GM23338 (cell line): ENCODE measurements around the gene PSMC4.
"Not testable (repeated sequence)": the region's sequence is repeated elsewhere in the genome, so short reads cannot be mapped to it uniquely, and the experiment has no call there.

Source experiments
- CREB1 ChIP-seq: fragments of 250-450 bp; sonication (Bioruptor Pico); IDR thresholded peaks from 2 replicates; pipeline ENCODE4 v1.5.0; 2020; ENCODE audit warnings: low read depth, mild to moderate bottlenecking, moderate library complexity
- CTCF ChIP-seq, 2 experiments: fragments of 200-600 bp in 1 of 2; sonication (generic) in 1 of 2; conservative IDR thresholded peaks; 2 replicates each; pipeline versions ENCODE4 v1.5.1 to v1.6.1; 2016 to 2017; ENCODE audit warnings: antibody characterized with exemption in 2 of 2, low read depth in 2 of 2, mild to moderate bottlenecking in 2 of 2, moderate library complexity in 1 of 2
- ETS1 ChIP-seq: IDR thresholded peaks from 2 replicates; pipeline ENCODE4 v1.6.1; 2016; ENCODE audit warnings: antibody characterized with exemption
- EZH2 ChIP-seq: fragments of 200-600 bp; sonication (generic); IDR thresholded peaks from one replicate; pipeline ENCODE4 v1.8.0; 2017; ENCODE audit warnings: antibody characterized with exemption, mild to moderate bottlenecking, low read depth; ENCODE audit not compliant: unreplicated experiment
- EZH2phosphoT487 ChIP-seq: fragments of 200-600 bp; sonication (generic); IDR thresholded peaks from one replicate; pipeline ENCODE4 v1.8.1; 2018; ENCODE audit warnings: antibody characterized with exemption; ENCODE audit not compliant: unreplicated experiment
- JUNB ChIP-seq: IDR thresholded peaks from one replicate; pipeline ENCODE4 v1.6.1; 2016; ENCODE audit warnings: antibody characterized with exemption; ENCODE audit not compliant: unreplicated experiment
- POLR2AphosphoS5 ChIP-seq: IDR thresholded peaks from 2 replicates; pipeline ENCODE4 v1.6.1; 2016; ENCODE audit warnings: antibody characterized with exemption, low read depth
- STAT1 ChIP-seq: IDR thresholded peaks from one replicate; pipeline ENCODE4 v1.6.1; 2016; ENCODE audit warnings: antibody characterized with exemption; ENCODE audit not compliant: unreplicated experiment
- TF ChIP-seq, protein P1 (sequence below): IDR thresholded peaks from one replicate; pipeline ENCODE4 v1.6.1; 2018; ENCODE audit warnings: antibody characterized with exemption; ENCODE audit not compliant: unreplicated experiment

- not testable (repeated sequence) for TF ChIP-seq CTCF (conservative IDR thresholded peaks at IDR 0.05; ENCODE audit: low read depth in 2 of 2); CREB1 (CRISPR knock-in tag); STAT1; EZH2phosphoT487; EZH2; JUNB; POLR2AphosphoS5; ETS1
- TF ChIP-seq, protein P1, sequence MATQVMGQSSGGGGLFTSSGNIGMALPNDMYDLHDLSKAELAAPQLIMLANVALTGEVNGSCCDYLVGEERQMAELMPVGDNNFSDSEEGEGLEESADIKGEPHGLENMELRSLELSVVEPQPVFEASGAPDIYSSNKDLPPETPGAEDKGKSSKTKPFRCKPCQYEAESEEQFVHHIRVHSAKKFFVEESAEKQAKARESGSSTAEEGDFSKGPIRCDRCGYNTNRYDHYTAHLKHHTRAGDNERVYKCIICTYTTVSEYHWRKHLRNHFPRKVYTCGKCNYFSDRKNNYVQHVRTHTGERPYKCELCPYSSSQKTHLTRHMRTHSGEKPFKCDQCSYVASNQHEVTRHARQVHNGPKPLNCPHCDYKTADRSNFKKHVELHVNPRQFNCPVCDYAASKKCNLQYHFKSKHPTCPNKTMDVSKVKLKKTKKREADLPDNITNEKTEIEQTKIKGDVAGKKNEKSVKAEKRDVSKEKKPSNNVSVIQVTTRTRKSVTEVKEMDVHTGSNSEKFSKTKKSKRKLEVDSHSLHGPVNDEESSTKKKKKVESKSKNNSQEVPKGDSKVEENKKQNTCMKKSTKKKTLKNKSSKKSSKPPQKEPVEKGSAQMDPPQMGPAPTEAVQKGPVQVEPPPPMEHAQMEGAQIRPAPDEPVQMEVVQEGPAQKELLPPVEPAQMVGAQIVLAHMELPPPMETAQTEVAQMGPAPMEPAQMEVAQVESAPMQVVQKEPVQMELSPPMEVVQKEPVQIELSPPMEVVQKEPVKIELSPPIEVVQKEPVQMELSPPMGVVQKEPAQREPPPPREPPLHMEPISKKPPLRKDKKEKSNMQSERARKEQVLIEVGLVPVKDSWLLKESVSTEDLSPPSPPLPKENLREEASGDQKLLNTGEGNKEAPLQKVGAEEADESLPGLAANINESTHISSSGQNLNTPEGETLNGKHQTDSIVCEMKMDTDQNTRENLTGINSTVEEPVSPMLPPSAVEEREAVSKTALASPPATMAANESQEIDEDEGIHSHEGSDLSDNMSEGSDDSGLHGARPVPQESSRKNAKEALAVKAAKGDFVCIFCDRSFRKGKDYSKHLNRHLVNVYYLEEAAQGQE, result not testable (repeated sequence)
These were observed 13.1 kb upstream of the PSMC4 start for GRCh38 chr19:39957886-39958285.
